ENCODE measurements around the gene KLHL22.

KLHL22 gene

DNA sequence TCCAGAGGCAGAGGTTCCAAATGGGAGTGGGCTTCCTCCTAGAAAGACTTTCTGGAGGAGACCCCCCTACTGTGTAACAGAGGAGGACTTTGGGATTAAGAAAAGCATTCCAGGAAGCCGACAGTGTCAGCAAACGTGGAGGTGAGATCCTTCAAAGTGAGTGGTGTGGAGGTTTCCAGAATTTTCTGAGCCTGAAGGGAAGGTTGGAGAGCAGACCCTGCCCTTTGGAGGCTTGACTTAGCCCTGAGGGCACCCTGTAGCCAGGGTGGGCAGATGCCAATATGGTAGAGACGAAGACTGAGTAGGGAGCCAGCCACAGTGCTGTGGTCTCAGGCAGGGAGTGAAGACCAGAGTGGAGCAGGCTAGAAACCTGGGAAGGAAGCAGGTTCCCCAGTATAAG is 1.8 kb upstream of the KLHL22 start:
- in situ Hi-C loops (cut with MboI; ENCODE audit: low sequenced_read_pairs, unreplicated experiment), result no loop called here
- no peak for DNase-seq (ENCODE audit: low spot score)
- no peak for TF ChIP-seq CTCF (IDR thresholded peaks at IDR 0.05; ENCODE audit: borderline replicate concordance, control extremely low read depth, extremely low read depth, insufficient read depth, missing control alignments)

- peak; percentile 89 for TF ChIP-seq CTCF (IDR thresholded peaks at IDR 0.05; ENCODE audit: borderline replicate concordance, control extremely low read depth, extremely low read depth, insufficient read depth, missing control alignments)
- peak; percentile 99 for DNase-seq (ENCODE audit: low spot score)
- in situ Hi-C loops (cut with MboI; ENCODE audit: low sequenced_read_pairs, unreplicated experiment), result no loop called here
These were observed 476 bp upstream of the KLHL22 start for GRCh38 chr22:20495861-20496681.

GRCh38 chr22:20491346-20491745 is 4.2 kb downstream of the KLHL22 start:
- in situ Hi-C loops (cut with MboI; ENCODE audit: low sequenced_read_pairs, unreplicated experiment), result no loop called here
- no peak for TF ChIP-seq CTCF (IDR thresholded peaks at IDR 0.05; ENCODE audit: borderline replicate concordance, control extremely low read depth, extremely low read depth, insufficient read depth, missing control alignments)
- DNase-seq (ENCODE audit: low spot score), result no peak

GRCh38 chr22:20490941-20491307 is 4.7 kb downstream of the KLHL22 start:
- TF ChIP-seq CTCF (IDR thresholded peaks at IDR 0.05; ENCODE audit: borderline replicate concordance, control extremely low read depth, extremely low read depth, insufficient read depth, missing control alignments), result no peak
- in situ Hi-C loops (cut with MboI; ENCODE audit: low sequenced_read_pairs, unreplicated experiment), result no loop called here

DNA sequence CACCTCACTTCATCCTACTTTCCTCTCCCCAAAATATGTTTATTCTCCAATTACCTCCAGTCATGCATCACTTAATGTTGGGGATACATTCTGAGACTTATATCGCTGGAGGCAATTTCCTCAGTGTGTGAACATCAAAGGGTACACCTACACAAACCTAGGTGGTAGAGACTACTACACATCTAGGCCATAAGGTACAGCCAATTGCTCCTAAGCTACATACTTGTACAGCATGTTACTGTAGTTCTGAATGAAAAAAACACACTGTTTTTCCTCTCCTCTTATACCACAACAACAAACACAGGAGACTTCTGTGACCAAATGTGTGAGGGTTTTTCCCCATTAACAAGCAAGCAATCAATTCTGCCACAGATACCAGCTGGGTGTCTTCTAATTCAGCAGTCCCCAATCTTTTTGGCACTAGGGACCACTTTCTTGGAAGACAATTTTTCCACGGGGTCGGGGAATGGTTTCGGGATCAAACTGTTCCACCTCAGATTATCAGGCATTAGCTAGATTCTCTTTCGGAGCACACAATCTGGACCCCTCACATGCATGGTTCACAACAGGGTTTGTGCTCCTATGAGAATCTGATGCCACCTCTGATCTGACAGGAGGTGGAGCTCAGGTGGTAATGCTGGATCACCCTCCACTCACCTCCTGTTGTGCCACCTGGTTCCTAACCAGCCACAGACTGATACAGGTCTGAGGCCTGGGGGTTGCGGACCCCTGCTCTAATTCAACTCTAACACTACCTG is 5.2 kb downstream of the KLHL22 start:
- DNase-seq (ENCODE audit: low spot score), result no peak
- no peak for TF ChIP-seq CTCF (IDR thresholded peaks at IDR 0.05; ENCODE audit: borderline replicate concordance, control extremely low read depth, extremely low read depth, insufficient read depth, missing control alignments)
- in situ Hi-C loops (cut with MboI; ENCODE audit: low sequenced_read_pairs, unreplicated experiment), result no loop called here

More at GRCh38 chr22:20490941-20491307, 4.7 kb downstream of the KLHL22 start:
- DNase-seq (ENCODE audit: low spot score), result no peak

- in situ Hi-C loops (cut with MboI; ENCODE audit: low sequenced_read_pairs, unreplicated experiment), result no loop called here
- DNase-seq (ENCODE audit: low spot score), result no peak
- TF ChIP-seq CTCF (IDR thresholded peaks at IDR 0.05; ENCODE audit: borderline replicate concordance, control extremely low read depth, extremely low read depth, insufficient read depth, missing control alignments), result no peak
These were observed 6.6 kb downstream of the KLHL22 start for GRCh38 chr22:20488946-20489345.
